NCI-H146 treated with DMSO at 0.1 percent for 48 hours (cell line): Measurements from ENCODE around the gene MED20.

Source experiments
- DNase-seq: peaks from one replicate; lab custom pipeline; 2025; ENCODE audit not compliant: unreplicated experiment; lab: John Stamatoyannopoulos, UW

MED20 gene

GRCh38 chr6:41941280-41942066 is 20.5 kb upstream of the MED20 start, which contains the start of gene CCND3:
TSS of gene CCND3 (minus strand) at chr6:41941808. CDS start at chr6:41941649, 159 bp downstream.
- DNase-seq, result peak; percentile 90

GRCh38 chr6:41940759-41941279 is 19.9 kb upstream of the MED20 start:
- no peak for DNase-seq

- DNase-seq, result no peak
These were observed 19.2 kb upstream of the MED20 start for GRCh38 chr6:41939848-41940758.

- no peak for DNase-seq
These were observed 18.4 kb upstream of the MED20 start for GRCh38 chr6:41939176-41939847.

- DNase-seq, result no peak
These were observed 17.7 kb upstream of the MED20 start for GRCh38 chr6:41938590-41939175.

- DNase-seq, result no peak
These were observed 17.1 kb upstream of the MED20 start for GRCh38 chr6:41937861-41938574.

GRCh38 chr6:41937472-41937860 is 16.5 kb upstream of the MED20 start:
- DNase-seq, result no peak

- peak; percentile 48 for DNase-seq
These were observed 15.3 kb upstream of the MED20 start for GRCh38 chr6:41936073-41936837.

GRCh38 chr6:41935685-41936072 is 14.7 kb upstream of the MED20 start:
- DNase-seq, result no peak

GRCh38 chr6:41935193-41935574 is 14.2 kb upstream of the MED20 start:
- no peak for DNase-seq

- DNase-seq, result no peak
These were observed 13.6 kb upstream of the MED20 start for GRCh38 chr6:41934278-41935192.

GRCh38 chr6:41932378-41932777 is 11.4 kb upstream of the MED20 start:
- no peak for DNase-seq

- no peak for DNase-seq
These were observed 10.9 kb upstream of the MED20 start for GRCh38 chr6:41931792-41932191.

- DNase-seq, result no peak
These were observed 9.0 kb upstream of the MED20 start for GRCh38 chr6:41929924-41930323.

GRCh38 chr6:41927253-41927652 is 6.3 kb upstream of the MED20 start:
- DNase-seq, result no peak

GRCh38 chr6:41922154-41922553 is 1.2 kb upstream of the MED20 start:
- DNase-seq, result no peak

- peak; percentile 42 for DNase-seq
These were observed 716 bp upstream of the MED20 start for GRCh38 chr6:41921712-41921998.

- no peak for DNase-seq
These were observed 3.4 kb downstream of the MED20 start for GRCh38 chr6:41917528-41917927.
